OCI-LY1 (cell line): ENCODE measurements around the gene TARS1.

Experiments
- H2AFZ ChIP-seq: fragments of 200-600 bp; sonication (generic), shearing (Covaris generic); 2 replicates; pipeline ENCODE4 v1.6.0; 2014; ENCODE audit warnings: antibody characterized with exemption, mild to moderate bottlenecking, low read length
- H3F3A ChIP-seq: fragments of 200-600 bp; sonication (generic), shearing (Covaris generic); 2 replicates; pipeline ENCODE4 v1.6.0; 2014; ENCODE audit warnings: mild to moderate bottlenecking, antibody characterized with exemption, low read length, moderate library complexity; ENCODE audit not compliant: insufficient read depth
- H3K27ac ChIP-seq: fragments of 200-600 bp; sonication (generic); 2 replicates; pipeline ENCODE4 v1.5.1; 2014; ENCODE audit warnings: low read length, mixed run types, mild to moderate bottlenecking, low read depth; ENCODE audit not compliant: poor library complexity, severe bottlenecking
- H3K27me3 ChIP-seq: fragments of 200-600 bp; sonication (generic); 2 replicates; pipeline ENCODE4 v1.6.0; 2014; ENCODE audit warnings: antibody characterized with exemption, mild to moderate bottlenecking, low read length, moderate library complexity; ENCODE audit not compliant: insufficient read depth
- H3K36me3 ChIP-seq: fragments of 200-600 bp; sonication (generic); 2 replicates; pipeline ENCODE4 v1.6.1; 2014; ENCODE audit warnings: mild to moderate bottlenecking, antibody characterized with exemption, low read length, moderate library complexity, mixed read lengths; ENCODE audit not compliant: insufficient read depth
- H3K4me1 ChIP-seq: fragments of 200-600 bp; sonication (generic); 2 replicates; pipeline ENCODE4 v1.5.1; 2014; ENCODE audit warnings: mild to moderate bottlenecking, low read length, moderate library complexity; ENCODE audit not compliant: insufficient read depth, severe bottlenecking
- H3K4me2 ChIP-seq: fragments of 200-600 bp; sonication (generic), shearing (Covaris generic); 2 replicates; pipeline ENCODE4 v1.6.1; 2014; ENCODE audit warnings: low read length
- H3K4me3 ChIP-seq: fragments of 200-600 bp; sonication (generic); 2 replicates; pipeline ENCODE4 v1.5.1; 2014; ENCODE audit warnings: low read length, low read depth, mild to moderate bottlenecking, mixed read lengths; ENCODE audit not compliant: poor library complexity, severe bottlenecking
- H3K79me2 ChIP-seq: fragments of 200-600 bp; shearing (Covaris generic); 2 replicates; pipeline ENCODE4 v1.6.1; 2016; ENCODE audit warnings: mixed run types, low read length, mixed read lengths; ENCODE audit not compliant: insufficient read depth
- H3K9ac ChIP-seq: fragments of 200-600 bp; sonication (generic), shearing (Covaris generic); 2 replicates; pipeline ENCODE4 v1.6.1; 2014; ENCODE audit warnings: mild to moderate bottlenecking, low read length, mixed read lengths
- H3K9me2 ChIP-seq: fragments of 200-600 bp; sonication (generic), shearing (Covaris generic); 2 replicates; pipeline ENCODE4 v1.6.1; 2014; ENCODE audit warnings: low read depth, mild to moderate bottlenecking, low read length, mixed read lengths
- H3K9me3 ChIP-seq: fragments of 200-600 bp; shearing (Covaris generic); 2 replicates; pipeline ENCODE4 v1.6.1; 2014; ENCODE audit warnings: low read length, mixed read lengths
- H4K20me1 ChIP-seq: fragments of 200-600 bp; sonication (generic), shearing (Covaris generic); 2 replicates; pipeline ENCODE4 v1.6.0; 2016; ENCODE audit warnings: mild to moderate bottlenecking, low read length; ENCODE audit not compliant: insufficient read depth
- EZH2 ChIP-seq: fragments of 200-600 bp; sonication (generic), shearing (Covaris generic); IDR thresholded peaks from 2 replicates; pipeline ENCODE4 v1.8.0; 2017; ENCODE audit warnings: borderline replicate concordance, mixed run types, mild to moderate bottlenecking, antibody characterized with exemption, low read length, moderate library complexity, mixed read lengths
- TF ChIP-seq, protein P1 (sequence below): fragments of 200-600 bp; sonication (generic), shearing (Covaris generic); IDR thresholded peaks from 2 replicates; pipeline ENCODE4 v1.5.1; 2017; ENCODE audit warnings: mild to moderate bottlenecking, antibody characterized with exemption, low read length, moderate library complexity, mixed read lengths

TARS1 gene

GRCh38 chr5:33480876-33481275, 40.1 kb downstream of the TARS1 start:
- Histone ChIP-seq H3K9me2 (no peaks in the 10 kb centered on the region), H3K4me3 (no peak overlapping the region), H3K27me3 (no peaks in the 10 kb centered on the region), H3K4me1 (no peaks in the 10 kb centered on the region), H3K9me3 (no peaks in the 10 kb centered on the region), H3K9ac (no peak overlapping the region), H4K20me1 (no peaks in the 10 kb centered on the region), H3F3A (no peaks in the 10 kb centered on the region), H3K27ac (no peak overlapping the region), H2AFZ (no peak overlapping the region), H3K4me2 (no peak overlapping the region), H3K79me2 (no peaks in the 10 kb centered on the region), H3K36me3 (no peaks in the 10 kb centered on the region)
- TF ChIP-seq, protein P1, sequence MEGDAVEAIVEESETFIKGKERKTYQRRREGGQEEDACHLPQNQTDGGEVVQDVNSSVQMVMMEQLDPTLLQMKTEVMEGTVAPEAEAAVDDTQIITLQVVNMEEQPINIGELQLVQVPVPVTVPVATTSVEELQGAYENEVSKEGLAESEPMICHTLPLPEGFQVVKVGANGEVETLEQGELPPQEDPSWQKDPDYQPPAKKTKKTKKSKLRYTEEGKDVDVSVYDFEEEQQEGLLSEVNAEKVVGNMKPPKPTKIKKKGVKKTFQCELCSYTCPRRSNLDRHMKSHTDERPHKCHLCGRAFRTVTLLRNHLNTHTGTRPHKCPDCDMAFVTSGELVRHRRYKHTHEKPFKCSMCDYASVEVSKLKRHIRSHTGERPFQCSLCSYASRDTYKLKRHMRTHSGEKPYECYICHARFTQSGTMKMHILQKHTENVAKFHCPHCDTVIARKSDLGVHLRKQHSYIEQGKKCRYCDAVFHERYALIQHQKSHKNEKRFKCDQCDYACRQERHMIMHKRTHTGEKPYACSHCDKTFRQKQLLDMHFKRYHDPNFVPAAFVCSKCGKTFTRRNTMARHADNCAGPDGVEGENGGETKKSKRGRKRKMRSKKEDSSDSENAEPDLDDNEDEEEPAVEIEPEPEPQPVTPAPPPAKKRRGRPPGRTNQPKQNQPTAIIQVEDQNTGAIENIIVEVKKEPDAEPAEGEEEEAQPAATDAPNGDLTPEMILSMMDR = no peak
- TF ChIP-seq EZH2 = no peak

DNA sequence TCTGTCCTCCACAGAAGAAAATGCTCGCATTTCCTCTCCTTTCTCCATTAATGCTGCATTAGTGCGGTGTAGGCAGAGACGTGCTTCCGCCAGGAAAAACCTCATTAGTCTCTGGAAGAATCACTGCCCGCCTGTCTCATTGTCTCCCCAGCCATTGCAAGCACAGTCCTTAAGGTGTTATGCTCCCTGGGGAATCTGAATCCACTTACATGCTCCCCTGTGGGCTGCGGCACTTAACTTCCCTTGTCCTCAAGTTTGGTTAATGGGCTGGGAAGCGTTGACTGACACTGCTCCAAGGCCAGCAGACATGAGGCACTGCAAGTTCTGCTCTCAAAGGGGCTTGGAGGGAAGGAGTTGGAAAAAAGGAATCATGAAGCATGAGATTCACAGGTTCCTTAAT, 41.6 kb downstream of the TARS1 start:
- Histone ChIP-seq H3K27ac (no peak overlapping the region), H3K4me2 (no peak overlapping the region), H4K20me1 (no peaks in the 10 kb centered on the region), H3F3A (no peaks in the 10 kb centered on the region), H3K79me2 (no peaks in the 10 kb centered on the region), H3K4me1 (no peaks in the 10 kb centered on the region), H3K36me3 (no peaks in the 10 kb centered on the region), H3K4me3 (no peak overlapping the region), H2AFZ (no peak overlapping the region), H3K9me3 (no peaks in the 10 kb centered on the region), H3K9ac (no peak overlapping the region), H3K9me2 (no peaks in the 10 kb centered on the region), H3K27me3 (no peaks in the 10 kb centered on the region)
- TF ChIP-seq, protein P1 = no peak
- TF ChIP-seq EZH2 = no peak

GRCh38 chr5:33487236-33487635, 46.5 kb downstream of the TARS1 start:
- H3K27me3 ChIP-seq = no peaks in the 10 kb centered on the region
- H3K9me2 ChIP-seq = no peaks in the 10 kb centered on the region
- H3K4me2 ChIP-seq = no peak overlapping the region
- no peaks in the 10 kb centered on the region for H3K4me1 ChIP-seq
- H3K79me2 ChIP-seq = no peaks in the 10 kb centered on the region
- no peak overlapping the region for H3K9ac ChIP-seq
- H3F3A ChIP-seq = no peaks in the 10 kb centered on the region
- no peak overlapping the region for H3K27ac ChIP-seq
- no peaks in the 10 kb centered on the region for H4K20me1 ChIP-seq
- no peak overlapping the region for H3K4me3 ChIP-seq
- no peaks in the 10 kb centered on the region for H3K9me3 ChIP-seq
- H2AFZ ChIP-seq = no peak overlapping the region
- TF ChIP-seq, protein P1 = no peak
- no peak for TF ChIP-seq EZH2
- no peaks in the 10 kb centered on the region for H3K36me3 ChIP-seq
